NCI-H1092 treated with DMSO at 0.1 percent for 48 hours (cell line): ENCODE measurements around the gene FBXO36.

ENCODE experiments used
- DNase-seq: peaks from one replicate; lab custom pipeline; 2025; lab: John Stamatoyannopoulos, UW

The FBXO36 gene

DNA sequence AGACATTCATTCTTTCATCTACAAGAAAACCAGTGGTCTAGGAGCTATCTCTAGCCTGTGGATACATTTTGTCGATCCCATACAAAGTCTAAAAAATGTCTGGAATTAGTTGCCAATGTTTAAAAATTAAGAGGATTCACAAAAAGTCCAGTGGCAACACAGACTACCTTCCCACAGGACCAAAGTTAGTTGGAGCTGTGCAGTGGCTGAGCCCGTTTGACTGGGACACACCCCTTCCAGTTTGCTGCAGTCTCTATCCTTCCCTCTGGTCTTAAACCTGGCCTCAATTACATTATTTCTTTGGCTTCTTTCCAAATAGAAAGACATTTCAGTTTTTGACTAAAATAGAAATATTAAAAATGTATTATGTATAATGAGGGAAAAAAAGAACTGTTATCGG is 127.8 kb downstream of the FBXO36 start:
- DNase-seq = no peak

GRCh38 chr2:230052299-230052698 is 130.0 kb downstream of the FBXO36 start:
- no peak for DNase-seq

- no peak for DNase-seq
Observed at GRCh38 chr2:230053753-230054478, 131.6 kb downstream of the FBXO36 start.

GRCh38 chr2:230060672-230061293 is 138.5 kb downstream of the FBXO36 start:
- no peak for DNase-seq
